NCI-H146 (cell line): ENCODE data around the gene FAM78A.
"Not testable (repeated sequence)": the region's sequence is repeated elsewhere in the genome, so short reads cannot be mapped to it uniquely, and the experiment has no call there.

Experiments
- DNase-seq: peaks from one replicate; lab custom pipeline; 2025; lab: John Stamatoyannopoulos, UW

The FAM78A gene

GRCh38 chr9:131280660-131281059 lies 4.3 kb upstream of the FAM78A start:
- no peak for DNase-seq

- no peak for DNase-seq
These were observed 3.7 kb upstream of the FAM78A start for GRCh38 chr9:131279863-131280570.

- no peak for DNase-seq
These were observed 3.0 kb upstream of the FAM78A start for GRCh38 chr9:131279196-131279862.

GRCh38 chr9:131278702-131279111 lies 2.4 kb upstream of the FAM78A start:
- no peak for DNase-seq

- DNase-seq: peak; percentile 81
These were observed 1.8 kb upstream of the FAM78A start for GRCh38 chr9:131277910-131278701.

- DNase-seq: no peak
These were observed 1.1 kb upstream of the FAM78A start for GRCh38 chr9:131277287-131277909.

GRCh38 chr9:131276891-131277286 lies 579 bp upstream of the FAM78A start:
- no peak for DNase-seq

- no peak for DNase-seq
These were observed 797 bp downstream of the FAM78A start for GRCh38 chr9:131275332-131276093.

GRCh38 chr9:131274674-131275331 lies 1.5 kb downstream of the FAM78A start:
- no peak for DNase-seq

- no peak for DNase-seq
These were observed 2.2 kb downstream of the FAM78A start for GRCh38 chr9:131273856-131274673.

GRCh38 chr9:131273146-131273855 lies 3.0 kb downstream of the FAM78A start:
- no peak for DNase-seq

- DNase-seq: no peak
These were observed 4.1 kb downstream of the FAM78A start for GRCh38 chr9:131272212-131272611.

GRCh38 chr9:131271506-131271931 lies 4.8 kb downstream of the FAM78A start:
- DNase-seq: no peak

- not testable (repeated sequence) for DNase-seq
These were observed 5.4 kb downstream of the FAM78A start for GRCh38 chr9:131271016-131271273.

- DNase-seq: peak; percentile 16
These were observed 5.9 kb downstream of the FAM78A start for GRCh38 chr9:131270171-131271015.

GRCh38 chr9:131266266-131267229 lies 9.8 kb downstream of the FAM78A start:
- DNase-seq: no peak

- DNase-seq: no peak
These were observed 12.1 kb downstream of the FAM78A start for GRCh38 chr9:131264231-131264630.

GRCh38 chr9:131263701-131264100 lies 12.6 kb downstream of the FAM78A start:
- no peak for DNase-seq
